Stimulated activated CD8-positive, alpha-beta memory T cell treated with anti-CD3 and anti-CD28 coated beads, Interleukin-15, amount 100 ng/mL, for 24 hours (primary cell): ENCODE measurements around the gene COL4A1.
"Not testable (repeated sequence)": the region's sequence is repeated elsewhere in the genome, so short reads cannot be mapped to it uniquely, and the experiment has no call there.

Experiments used
- DNase-seq: peaks from one replicate; pipeline ENCODE4 v3.0.0-alpha.2; 2020; ENCODE audit warnings: low read depth

The COL4A1 gene

GRCh38 chr13:110115591-110115990 lies 191.4 kb downstream of the COL4A1 start:
- DNase-seq = no peak

- no peak for DNase-seq
Observed at GRCh38 chr13:110114316-110114715, 192.6 kb downstream of the COL4A1 start.

- no peak for DNase-seq
Observed at GRCh38 chr13:110113284-110113764, 193.6 kb downstream of the COL4A1 start.

GRCh38 chr13:110112379-110112778 lies 194.6 kb downstream of the COL4A1 start:
- DNase-seq = not testable (repeated sequence)

GRCh38 chr13:110110783-110111182 lies 196.2 kb downstream of the COL4A1 start:
- no peak for DNase-seq

GRCh38 chr13:110109910-110110309 lies 197.0 kb downstream of the COL4A1 start:
- no peak for DNase-seq

GRCh38 chr13:110109140-110109783 lies 197.7 kb downstream of the COL4A1 start:
- DNase-seq = no peak

- DNase-seq = no peak
Observed at GRCh38 chr13:110108348-110109139, 198.4 kb downstream of the COL4A1 start.

- no peak for DNase-seq
Observed at GRCh38 chr13:110107568-110108347, 199.2 kb downstream of the COL4A1 start.

- DNase-seq = no peak
Observed at GRCh38 chr13:110106726-110107125, 200.2 kb downstream of the COL4A1 start.

GRCh38 chr13:110105136-110105535 lies 201.8 kb downstream of the COL4A1 start:
- DNase-seq = no peak

- no peak for DNase-seq
Observed at GRCh38 chr13:110103534-110103933, 203.4 kb downstream of the COL4A1 start.

- DNase-seq = no peak
Observed at GRCh38 chr13:110103026-110103425, 203.9 kb downstream of the COL4A1 start.

GRCh38 chr13:110102053-110102452 lies 204.9 kb downstream of the COL4A1 start:
- no peak for DNase-seq

GRCh38 chr13:110099922-110100321 lies 207.0 kb downstream of the COL4A1 start:
- DNase-seq = no peak
